Posterior vena cava (tissue), 2 donors: ENCODE data around the gene EIF4B. TPM values are rescaled to one million over a fixed set of nuclear protein-coding genes. Genes with fewer than 3 reads are reported as not detected.
"Not testable (repeated sequence)": the region's sequence is repeated elsewhere in the genome, so short reads cannot be mapped to it uniquely, and the experiment has no call there.

ENCODE experiments used
- DNase-seq: peaks from one replicate; pipeline ENCODE4 v3.0.0-alpha.2; 2020; ENCODE audit warnings: low spot score
- intact Hi-C, 2 donors: fragments of 100-400 bp; cut with DNase I; formaldehyde crosslinking; loops; one replicate each; pipeline versions ENCODE4 v1.14.1 to v1.14.2; 2022 to 2023
- total RNA-seq, 2 donors: library from RNA; stranded (reverse); fragmentation: NEBNext Ultra II Directional; extraction: Animal tissue kit (Norgen Biotek cat#: 25700); gene quantifications; one replicate each; pipeline ENCODE4 v1.2.1, GENCODE V29; 2021
- donor health status: DM: yes; HTN: yes; CAD: no.
- donor health status: DM: yes; HTN: yes; CAD: no.

The EIF4B gene
- total RNA-seq, 2 donors from 2014 or later: 311 to 314 TPM

- DNase-seq: no peak
- intact Hi-C loops: loop anchor here in 1 of 2 donors (10.0 kb wide), 1 partner anchor 404 kb away; no protein-coding TSS in a partner anchor
Observed at GRCh38 chr12:52988898-52989297, 17.4 kb upstream of the EIF4B start.

- peak; percentile 67 for DNase-seq
- intact Hi-C loops: loop anchor here in 1 of 2 donors (10.0 kb wide), 1 partner anchor 655 kb away; no protein-coding TSS in a partner anchor
Observed at GRCh38 chr12:52990206-52990605, 16.1 kb upstream of the EIF4B start.

- peak; percentile 7 for DNase-seq
- intact Hi-C loops: loop anchor here in 1 of 2 donors (10.0 kb wide), 1 partner anchor 657 kb away; no protein-coding TSS in a partner anchor
Observed at GRCh38 chr12:52992240-52992639, 14.0 kb upstream of the EIF4B start.

GRCh38 chr12:52992699-52993557 is 13.3 kb upstream of the EIF4B start:
- DNase-seq: peak; percentile 36
- intact Hi-C loops: loop anchor here in 1 of 2 donors (10.0 kb wide), 1 partner anchor 658 kb away; no protein-coding TSS in a partner anchor

GRCh38 chr12:52993558-52993869 is 12.7 kb upstream of the EIF4B start:
- no peak for DNase-seq

GRCh38 chr12:53004178-53004577 is 2.1 kb upstream of the EIF4B start:
- DNase-seq: no peak
- intact Hi-C loops: no loop called here

More at GRCh38 chr12:52993558-52993869, 12.7 kb upstream of the EIF4B start:
- intact Hi-C loops: loop anchor here in 1 of 2 donors (10.0 kb wide), 1 partner anchor 659 kb away; no protein-coding TSS in a partner anchor

GRCh38 chr12:53004582-53004981 is 1.7 kb upstream of the EIF4B start:
- peak; percentile 31 for DNase-seq
- intact Hi-C loops: no loop called here

GRCh38 chr12:53005215-53005985 is 856 bp upstream of the EIF4B start:
- peak; percentile 80 for DNase-seq
- intact Hi-C loops: no loop called here

GRCh38 chr12:53006810-53007309 is 604 bp downstream of the EIF4B start:
- intact Hi-C loops: no loop called here
- DNase-seq: peak; percentile 92

GRCh38 chr12:53007343-53007742 is 1.1 kb downstream of the EIF4B start:
- intact Hi-C loops: no loop called here
- no peak for DNase-seq

- intact Hi-C loops, DNase-seq: not testable (repeated sequence)
Observed at GRCh38 chr12:53008760-53009159, 2.5 kb downstream of the EIF4B start.

GRCh38 chr12:53010955-53011354 is 4.7 kb downstream of the EIF4B start:
- no peak for DNase-seq
- intact Hi-C loops: no loop called here

- DNase-seq: no peak
- intact Hi-C loops: no loop called here
Observed at GRCh38 chr12:53011889-53012288, 5.6 kb downstream of the EIF4B start.

GRCh38 chr12:53012928-53013327 is 6.7 kb downstream of the EIF4B start:
- no peak for DNase-seq
- intact Hi-C loops: no loop called here

GRCh38 chr12:53014709-53015108 is 8.5 kb downstream of the EIF4B start:
- intact Hi-C loops: no loop called here
- DNase-seq: no peak

GRCh38 chr12:53025250-53025649 is 19.0 kb downstream of the EIF4B start:
- no peak for DNase-seq
- intact Hi-C loops: no loop called here

- DNase-seq, intact Hi-C loops: not testable (repeated sequence)
Observed at GRCh38 chr12:53027014-53027413, 20.8 kb downstream of the EIF4B start.

- DNase-seq: no peak
- intact Hi-C loops: no loop called here
Observed at GRCh38 chr12:53031616-53032015, 25.4 kb downstream of the EIF4B start.

GRCh38 chr12:53033832-53034231 is 27.6 kb downstream of the EIF4B start:
- intact Hi-C loops, DNase-seq: not testable (repeated sequence)

GRCh38 chr12:53034459-53034858 is 28.2 kb downstream of the EIF4B start:
- DNase-seq: no peak
- intact Hi-C loops: no loop called here
